H9 (cell line): ENCODE measurements around the gene AIFM1. TPM values are rescaled to one million over a fixed set of nuclear protein-coding genes. Genes with fewer than 3 reads are reported as not detected.

Source experiments
- DNase-seq: peaks from one replicate; pipeline ENCODE4 v3.0.0-alpha.2; 2017
- H2AFZ ChIP-seq: one replicate; pipeline ENCODE4 v1.6.1; 2013; ENCODE audit warnings: mild to moderate bottlenecking, low read length, control low read depth, moderate library complexity
- H2AK5ac ChIP-seq: 2 replicates; pipeline ENCODE4 v1.6.1; 2013; ENCODE audit warnings: low read length, control low read depth, mixed read lengths; ENCODE audit not compliant: insufficient read length
- H2BK120ac ChIP-seq: one replicate; pipeline ENCODE4 v1.6.1; 2013; ENCODE audit warnings: low read depth, mild to moderate bottlenecking, low read length, control low read depth, inconsistent platforms; ENCODE audit not compliant: poor library complexity, severe bottlenecking
- H2BK12ac ChIP-seq: 2 replicates; pipeline ENCODE4 v1.6.1; 2013; ENCODE audit warnings: low read length, control low read depth, mixed read lengths, low read depth; ENCODE audit not compliant: insufficient read length
- H2BK15ac ChIP-seq: 2 replicates; pipeline ENCODE4 v1.6.1; 2013; ENCODE audit warnings: low read depth, low read length, control low read depth
- H2BK20ac ChIP-seq: one replicate; pipeline ENCODE4 v1.6.1; 2013; ENCODE audit warnings: low read depth, mild to moderate bottlenecking, low read length, control low read depth, inconsistent platforms; ENCODE audit not compliant: poor library complexity, severe bottlenecking
- H2BK5ac ChIP-seq: 2 replicates; pipeline ENCODE4 v1.6.1; 2013; ENCODE audit warnings: low read length, control low read depth, mixed read lengths; ENCODE audit not compliant: insufficient read length
- H3K14ac ChIP-seq: 2 replicates; pipeline ENCODE4 v1.6.1; 2013; ENCODE audit warnings: low read length, control low read depth; ENCODE audit not compliant: insufficient read depth
- H3K18ac ChIP-seq: 2 replicates; pipeline ENCODE4 v1.6.1; 2013; ENCODE audit warnings: low read depth, mild to moderate bottlenecking, mixed read lengths, low read length, control low read depth; ENCODE audit not compliant: insufficient read length
- H3K23ac ChIP-seq: 2 replicates; pipeline ENCODE4 v1.6.1; 2013; ENCODE audit warnings: low read length, control low read depth, mixed read lengths, low read depth; ENCODE audit not compliant: insufficient read length
- H3K23me2 ChIP-seq: 2 replicates; pipeline ENCODE4 v1.6.1; 2013; ENCODE audit warnings: low read depth, mild to moderate bottlenecking, mixed read lengths, low read length, control low read depth; ENCODE audit not compliant: insufficient read length, poor library complexity, severe bottlenecking
- H3K27ac ChIP-seq: 2 replicates; pipeline ENCODE4 v1.5.1; 2013; ENCODE audit warnings: low read length, control low read depth, mixed read lengths, low read depth; ENCODE audit not compliant: insufficient read length
- H3K27me3 ChIP-seq: 2 replicates; pipeline ENCODE4 v1.6.1; 2013; ENCODE audit warnings: low read length, control low read depth, inconsistent platforms; ENCODE audit not compliant: insufficient read depth
- H3K4ac ChIP-seq: 2 replicates; pipeline ENCODE4 v1.6.1; 2013; ENCODE audit warnings: low read depth, mild to moderate bottlenecking, control low read depth, inconsistent platforms, low read length, moderate library complexity
- H3K4me1 ChIP-seq: 2 replicates; pipeline ENCODE4 v1.6.1; 2013; ENCODE audit warnings: low read length, control low read depth, inconsistent platforms; ENCODE audit not compliant: insufficient read depth
- H3K4me2 ChIP-seq: 2 replicates; pipeline ENCODE4 v1.6.1; 2013; ENCODE audit warnings: low read length, control low read depth, mixed read lengths; ENCODE audit not compliant: insufficient read length, insufficient read depth
- H3K56ac ChIP-seq: 2 replicates; pipeline ENCODE4 v1.6.1; 2013; ENCODE audit warnings: low read depth, mild to moderate bottlenecking, mixed read lengths, low read length, control low read depth; ENCODE audit not compliant: insufficient read length
- H3K79me1 ChIP-seq: 2 replicates; pipeline ENCODE4 v1.6.1; 2013; ENCODE audit warnings: low read depth, mild to moderate bottlenecking, moderate library complexity, low read length, control low read depth, inconsistent platforms; ENCODE audit not compliant: insufficient read depth, poor library complexity, severe bottlenecking
- H3K79me2 ChIP-seq: 2 replicates; pipeline ENCODE4 v1.6.1; 2013; ENCODE audit warnings: low read length, control low read depth, inconsistent platforms; ENCODE audit not compliant: insufficient read depth
- H3K9ac ChIP-seq: 2 replicates; pipeline ENCODE4 v1.6.1; 2013; ENCODE audit warnings: low read length, control low read depth, mixed read lengths; ENCODE audit not compliant: insufficient read length; ENCODE audit errors: extremely low read depth
- H3K9me3 ChIP-seq: one replicate; pipeline ENCODE4 v1.6.1; 2013; ENCODE audit warnings: low read depth, low read length, inconsistent platforms; ENCODE audit not compliant: control insufficient read depth
- H3T11ph ChIP-seq: one replicate; pipeline ENCODE4 v1.6.1; 2013; ENCODE audit warnings: mild to moderate bottlenecking, low read length, control low read depth, inconsistent platforms
- H4K20me1 ChIP-seq: one replicate; pipeline ENCODE4 v1.6.1; 2013; ENCODE audit not compliant: control insufficient read depth, insufficient read length, insufficient read depth
- H4K5ac ChIP-seq: 2 replicates; pipeline ENCODE4 v1.6.1; 2013; ENCODE audit warnings: low read depth, mild to moderate bottlenecking, mixed read lengths, low read length, control low read depth; ENCODE audit not compliant: insufficient read length
- H4K8ac ChIP-seq: replicated peaks from 2 replicates; pipeline ENCODE4 v1.6.1; 2013; ENCODE audit warnings: low read length, control low read depth, mixed read lengths, low read depth; ENCODE audit not compliant: insufficient read length
- H4K91ac ChIP-seq: 2 replicates; pipeline ENCODE4 v1.6.1; 2013; ENCODE audit warnings: low read depth, mild to moderate bottlenecking, moderate library complexity, mixed read lengths, low read length, control low read depth; ENCODE audit not compliant: insufficient read length
- H3K27ac Mint-ChIP-seq, 3 experiments: 2 replicates in 2 of 3; 3 replicates in 1 of 3; pipeline ENCODE4 v1.8.0; 2020 to 2021; ENCODE audit warnings: mixed read lengths in 3 of 3, mild to moderate bottlenecking in 1 of 3, moderate library complexity in 1 of 3
- H3K27me3 Mint-ChIP-seq: 2 replicates; pipeline ENCODE4 v1.8.0; 2021; ENCODE audit warnings: low read depth, mild to moderate bottlenecking, moderate library complexity, mixed read lengths
- H3K36me3 Mint-ChIP-seq, 3 experiments: 2 replicates in 2 of 3; 3 replicates in 1 of 3; pipeline ENCODE4 v1.8.0; 2020 to 2021; ENCODE audit warnings: low read depth in 3 of 3, mixed read lengths in 3 of 3; ENCODE audit not compliant: insufficient read depth in 1 of 3
- H3K4me1 Mint-ChIP-seq, 2 experiments: 2 replicates each; pipeline ENCODE4 v1.8.0; 2020; ENCODE audit warnings: mixed read lengths in 2 of 2
- H3K4me3 Mint-ChIP-seq, 2 experiments: 2 replicates in 1 of 2; 3 replicates in 1 of 2; pipeline ENCODE4 v1.8.0; 2020 to 2021; ENCODE audit warnings: mild to moderate bottlenecking in 2 of 2, mixed read lengths in 2 of 2, moderate library complexity in 1 of 2
- H3K9me3 Mint-ChIP-seq, 2 experiments: 2 replicates in 1 of 2; 3 replicates in 1 of 2; pipeline ENCODE4 v1.8.0; 2020; ENCODE audit warnings: mild to moderate bottlenecking in 2 of 2, mixed read lengths in 2 of 2, moderate library complexity in 1 of 2
- CTCF ChIP-seq: fragments of 200-600 bp; sonication (generic); conservative IDR thresholded peaks from 3 replicates; pipeline ENCODE4 v1.8.0; 2021; ENCODE audit warnings: antibody characterized with exemption, mild to moderate bottlenecking
- WGBS: extraction: QIAGEN DNeasy Blood & Tissue Kit; methylation state at CpG from one replicate; pipeline ENCODE4 v1.1.7; 2013; ENCODE audit warnings: missing lambda C conversion rate, low lambda C conversion rate, mixed read lengths; ENCODE audit not compliant: insufficient read length; ENCODE audit errors: extremely low coverage; 5-methylcytosine and 5-hydroxymethylcytosine counted together
- total RNA-seq: library from RNA; stranded (reverse); gene quantifications from 2 replicates; pipeline ENCODE4 v1.2.1, GENCODE V29; 2021

Gene AIFM1
- total RNA-seq, 1 experiment from 2014 or later = 43.7 TPM

GRCh38 chrX:130103605-130104004 is 62.0 kb downstream of the AIFM1 start:
- Histone ChIP-seq H3K14ac (no peak overlapping the region), H3K23me2 (no peaks in the 10 kb centered on the region), H3T11ph (no peak overlapping the region), H3K9ac (no peak overlapping the region), H2BK15ac (no peak overlapping the region), H4K91ac (no peak overlapping the region), H4K5ac (no peak overlapping the region), H3K4me1 (no peaks in the 10 kb centered on the region), H4K20me1 (no peaks in the 10 kb centered on the region), H3K4ac (no peak overlapping the region), H2BK5ac (no peak overlapping the region), H2BK20ac (no peak overlapping the region), H3K27me3 (no peaks in the 10 kb centered on the region), H3K79me2 (no peaks in the 10 kb centered on the region), H2BK12ac (no peak overlapping the region), H3K56ac (no peak overlapping the region), H3K27ac (no peak overlapping the region), H3K79me1 (no peaks in the 10 kb centered on the region), H3K23ac (no peak overlapping the region), H3K9me3 (peaks cover 20% of the 10 kb centered on the region), H2BK120ac (no peak overlapping the region), H4K8ac (no peak overlapping the region), H2AK5ac (no peak overlapping the region), H3K4me2 (no peak overlapping the region), H3K18ac (no peak overlapping the region), H2AFZ (no peak overlapping the region)
- Mint-ChIP-seq H3K4me1 (peaks cover 3 to 17% of the 10 kb centered on the region in 2 experiments), H3K9me3 (peaks cover 0 to 77% of the 10 kb centered on the region in 2 experiments; a peak in 2 of 5 replicates), H3K27ac (no peak overlapping the region), H3K36me3 (0 out of 7 replicates have a peak, but pooled peaks cover 0 to 2% (median 0%) of the 10 kb centered on the region in 3 experiments), H3K4me3 (no peak overlapping the region), H3K27me3 (peaks cover 20% of the 10 kb centered on the region)
- TF ChIP-seq CTCF = no peak
- WGBS = no CpG with 5 or more reads among the region's 3 CpGs
- DNase-seq = no peak
